ENCODE data around the gene ATN1. TPM values are rescaled to one million over a fixed set of nuclear protein-coding genes. Genes with fewer than 3 reads are reported as not detected.

The ATN1 gene
- total RNA-seq, 1 experiment from 2014 or later: 13.2 TPM

DNA sequence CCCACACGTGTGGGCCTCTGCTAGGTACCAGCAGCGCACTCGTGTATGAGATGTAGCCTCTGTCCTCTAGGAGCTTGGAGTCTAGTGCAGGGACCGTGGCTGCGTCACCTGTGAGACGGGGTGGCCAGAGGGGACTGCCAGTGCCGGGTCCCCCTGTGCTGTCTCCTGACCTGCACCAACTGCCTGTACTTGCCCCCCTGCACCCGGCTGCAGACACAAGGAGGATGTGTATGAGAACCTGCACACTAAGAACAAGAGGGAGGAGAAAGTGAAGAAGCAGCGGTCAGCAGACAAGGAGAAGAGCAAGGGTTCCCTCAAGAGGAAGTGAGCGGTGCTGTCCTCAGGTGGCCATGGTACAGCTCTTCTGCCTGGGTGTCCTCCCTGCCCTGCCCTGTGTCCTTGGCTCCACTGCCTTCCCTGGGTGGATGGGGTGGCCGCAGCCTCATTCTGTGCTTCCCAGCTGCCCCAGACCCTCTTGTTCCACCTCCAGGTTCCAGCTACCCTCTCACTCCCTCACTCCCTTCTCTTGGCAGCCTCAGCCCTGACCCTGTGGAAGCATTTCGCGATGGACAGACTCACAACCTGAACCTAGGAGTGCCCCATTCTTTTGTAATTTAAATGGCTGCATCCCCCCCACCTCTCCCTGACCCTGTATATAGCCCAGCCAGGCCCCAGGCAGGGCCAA, 33.0 kb downstream of the ATN1 start:
- Histone ChIP-seq H3K36me3 (peaks cover 13% of the 10 kb centered on the region), H3K4me1 (peaks cover 11% of the 10 kb centered on the region; the same call in 1 of the 2 replicates), H3K27ac (peak overlapping the region; percentile 65), H3K27me3 (peaks cover 5% of the 10 kb centered on the region; the same call in 1 of the 2 replicates), H3K9me3 (replicated peaks) (no peaks in the 10 kb centered on the region), H3K4me3 (peak overlapping the region; percentile 50)
- peak in 1 of 2 experiments; percentile 44 for DNase-seq

DNA sequence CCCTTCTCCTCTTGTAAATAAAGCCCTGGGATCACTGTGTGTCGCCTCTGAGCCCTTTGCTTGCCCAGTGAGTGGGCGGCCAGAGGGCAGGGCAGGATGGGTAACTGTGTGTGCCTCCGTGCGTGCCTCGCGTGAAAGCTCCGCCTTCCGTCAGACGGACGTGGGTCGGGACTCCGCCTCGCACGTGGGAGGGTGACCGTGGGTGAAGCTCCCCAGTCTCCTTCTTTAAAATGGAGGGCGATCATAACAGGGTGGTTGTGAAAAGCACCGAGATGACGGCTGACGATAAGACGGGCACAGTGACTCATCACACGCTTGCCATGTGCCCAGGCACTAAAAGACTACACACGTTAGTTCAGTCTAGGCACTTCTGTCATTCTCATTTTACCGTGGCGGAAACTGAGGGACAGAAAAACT, 33.5 kb downstream of the ATN1 start:
- H3K27me3 ChIP-seq: peaks cover 5% of the 10 kb centered on the region; the same call in 1 of the 2 replicates
- H3K4me1 ChIP-seq: peaks cover 11% of the 10 kb centered on the region; the same call in 1 of the 2 replicates
- peaks cover 17% of the 10 kb centered on the region for H3K36me3 ChIP-seq
- H3K9me3 ChIP-seq (replicated peaks): no peaks in the 10 kb centered on the region
- DNase-seq: peak; percentile 59 to 63
- peak overlapping the region; percentile 50 for H3K4me3 ChIP-seq
- peak overlapping the region; percentile 65 for H3K27ac ChIP-seq

DNA sequence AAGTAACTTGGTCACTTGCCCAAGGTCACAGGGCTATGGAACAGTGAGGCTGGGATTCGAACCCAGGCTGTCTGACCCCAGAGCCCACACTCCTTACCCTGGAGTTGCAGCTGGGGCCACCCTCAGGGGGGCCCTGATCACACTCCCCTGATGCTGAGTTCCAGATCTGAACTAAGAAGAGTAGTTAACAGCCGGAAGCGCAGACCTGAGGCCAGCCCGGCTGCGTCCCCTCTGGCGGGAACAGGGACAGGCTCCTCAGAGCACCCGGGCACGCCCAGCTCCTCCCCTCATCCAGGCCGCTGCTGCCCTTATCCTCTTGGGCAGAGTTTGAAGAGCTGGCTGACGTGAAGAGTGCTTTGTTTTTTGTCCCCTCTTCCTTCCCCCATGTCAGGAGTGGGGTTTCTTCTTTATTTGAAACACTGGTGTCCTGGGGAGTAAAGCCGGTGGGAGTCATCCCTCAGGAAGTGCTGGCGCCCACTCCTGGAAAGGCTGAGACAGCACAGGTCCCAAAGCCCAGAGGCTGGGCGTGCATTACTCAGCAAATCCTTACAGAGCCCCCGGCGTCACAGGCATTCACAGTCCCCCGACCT, 34.0 kb downstream of the ATN1 start:
- Histone ChIP-seq H3K27me3 (peaks cover 3% of the 10 kb centered on the region; the same call in 1 of the 2 replicates), H3K4me1 (peaks cover 11% of the 10 kb centered on the region; the same call in 1 of the 2 replicates), H3K36me3 (peaks cover 21% of the 10 kb centered on the region), H3K4me3 (peak overlapping the region; percentile 50), H3K9me3 (replicated peaks) (no peaks in the 10 kb centered on the region), H3K27ac (peak overlapping the region; percentile 65)
- DNase-seq: peak; percentile 83 to 90

DNA sequence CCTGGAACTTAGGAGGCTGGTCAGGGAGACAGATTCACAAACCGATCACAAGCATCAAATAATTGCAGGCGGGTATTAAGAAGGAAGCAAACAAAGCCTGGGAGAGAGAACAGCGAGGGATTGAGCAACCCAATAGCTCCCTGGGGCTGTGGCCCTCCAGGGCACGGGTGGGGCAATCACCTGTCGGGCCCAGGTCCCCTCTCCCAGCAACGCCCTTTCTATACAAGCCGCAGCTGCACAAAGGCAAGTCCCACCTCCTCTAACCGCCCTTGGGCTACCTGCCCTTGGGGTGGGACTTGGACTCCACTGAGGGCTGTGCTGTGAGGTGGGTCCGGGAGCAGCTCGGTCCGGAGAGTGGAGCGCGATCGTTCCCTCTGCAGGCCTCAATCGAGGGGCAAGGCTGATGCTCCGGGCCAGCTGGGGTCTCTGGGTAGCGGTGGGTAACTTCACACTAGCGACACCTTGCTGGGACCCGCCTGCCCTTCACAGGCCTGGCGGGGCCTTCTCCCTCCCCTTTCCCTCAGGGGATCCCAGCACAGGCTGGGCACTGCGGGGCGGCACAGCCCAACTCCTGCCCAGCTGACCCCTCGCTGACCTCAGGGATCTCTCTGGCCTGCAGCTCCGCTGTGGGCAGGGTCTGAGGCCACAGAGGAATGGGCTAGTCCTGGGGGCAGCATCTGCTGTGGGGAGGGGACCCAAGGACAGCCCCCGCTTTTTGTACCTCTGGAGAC, 34.7 kb downstream of the ATN1 start:
- peaks cover 11% of the 10 kb centered on the region; the same call in 1 of the 2 replicates for H3K4me1 ChIP-seq
- no peaks in the 10 kb centered on the region for H3K9me3 ChIP-seq (replicated peaks)
- H3K4me3 ChIP-seq: peak overlapping the region; percentile 50
- no peak for DNase-seq
- H3K27ac ChIP-seq: peak overlapping the region; percentile 65
- H3K36me3 ChIP-seq: peaks cover 27% of the 10 kb centered on the region
- no peaks in the 10 kb centered on the region for H3K27me3 ChIP-seq

DNA sequence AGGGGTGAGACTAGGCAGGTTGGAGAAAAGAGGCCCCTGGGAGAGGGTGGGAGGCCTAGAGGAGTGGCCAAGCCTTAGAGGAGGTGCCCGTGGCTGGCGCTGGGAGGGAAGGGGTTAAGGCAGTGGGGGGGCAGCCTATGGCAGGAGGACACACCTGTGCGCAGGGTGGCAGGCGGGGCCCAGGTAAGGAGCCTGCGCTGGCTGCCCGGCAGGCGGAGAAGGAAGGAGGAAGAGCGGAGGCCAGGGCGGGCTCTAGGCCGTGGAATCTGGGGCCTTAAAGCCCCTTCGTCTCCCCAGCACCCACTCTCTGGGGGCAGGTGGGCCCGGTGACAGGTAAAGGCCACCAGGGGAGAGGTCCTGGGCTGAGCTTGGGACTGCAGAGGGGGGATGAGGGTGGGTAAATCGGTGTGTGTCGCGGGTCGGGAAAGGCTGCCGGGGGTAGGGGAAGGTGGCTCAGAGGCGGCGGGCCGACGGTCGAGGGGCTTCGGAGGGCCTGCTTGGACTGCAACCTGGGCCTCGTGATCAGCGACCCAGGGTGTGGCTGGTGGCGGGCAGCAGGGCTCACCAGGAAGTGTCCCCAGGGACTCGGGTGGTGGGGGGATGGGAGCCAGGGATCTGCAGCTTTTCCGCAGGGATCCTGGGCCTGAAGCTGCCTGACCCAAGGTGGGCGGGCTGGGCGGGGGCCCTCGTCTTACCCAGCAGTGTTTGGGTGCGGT, 35.4 kb downstream of the ATN1 start:
- Histone ChIP-seq H3K4me3 (no peak overlapping the region), H3K9me3 (replicated peaks) (no peaks in the 10 kb centered on the region), H3K4me1 (peaks cover 11% of the 10 kb centered on the region; the same call in 1 of the 2 replicates), H3K27ac (no peak overlapping the region), H3K36me3 (peaks cover 34% of the 10 kb centered on the region), H3K27me3 (no peaks in the 10 kb centered on the region)
- DNase-seq: no peak

DNA sequence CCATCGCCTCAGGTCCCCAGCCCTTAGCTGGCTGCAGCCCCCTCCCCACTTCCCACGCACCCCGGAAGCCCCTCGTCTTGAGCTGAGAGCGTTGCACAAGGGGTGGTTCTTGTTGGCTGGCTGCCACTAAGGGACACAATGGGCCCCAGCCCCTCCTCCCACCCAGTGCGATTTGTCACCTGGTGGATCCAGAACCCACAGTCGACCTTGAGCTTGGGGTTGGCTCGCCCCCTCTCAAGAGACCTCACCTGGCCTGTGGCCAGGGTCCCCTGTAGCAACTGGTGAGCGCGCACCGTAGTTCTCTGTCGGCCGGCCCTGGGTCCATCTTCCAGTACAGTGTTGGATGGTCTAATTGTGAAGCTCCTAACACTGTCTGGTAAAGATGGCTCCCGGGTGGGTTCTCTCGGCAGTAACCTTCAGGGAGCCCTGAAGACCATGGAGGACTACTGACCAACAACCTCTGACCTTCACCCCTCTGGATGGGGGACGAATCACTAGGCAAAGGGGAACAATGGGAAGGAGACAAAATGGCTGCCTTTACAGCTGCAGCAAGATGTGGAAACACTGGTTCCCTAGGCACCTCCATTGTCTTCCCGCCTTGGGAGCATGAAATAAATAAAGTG, 36.1 kb downstream of the ATN1 start:
- H3K36me3 ChIP-seq: peaks cover 42% of the 10 kb centered on the region
- H3K9me3 ChIP-seq (replicated peaks): no peaks in the 10 kb centered on the region
- no peak for DNase-seq
- H3K4me1 ChIP-seq: peaks cover 11% of the 10 kb centered on the region; the same call in 1 of the 2 replicates
- H3K4me3 ChIP-seq: no peak overlapping the region
- no peaks in the 10 kb centered on the region for H3K27me3 ChIP-seq
- H3K27ac ChIP-seq: no peak overlapping the region

DNA sequence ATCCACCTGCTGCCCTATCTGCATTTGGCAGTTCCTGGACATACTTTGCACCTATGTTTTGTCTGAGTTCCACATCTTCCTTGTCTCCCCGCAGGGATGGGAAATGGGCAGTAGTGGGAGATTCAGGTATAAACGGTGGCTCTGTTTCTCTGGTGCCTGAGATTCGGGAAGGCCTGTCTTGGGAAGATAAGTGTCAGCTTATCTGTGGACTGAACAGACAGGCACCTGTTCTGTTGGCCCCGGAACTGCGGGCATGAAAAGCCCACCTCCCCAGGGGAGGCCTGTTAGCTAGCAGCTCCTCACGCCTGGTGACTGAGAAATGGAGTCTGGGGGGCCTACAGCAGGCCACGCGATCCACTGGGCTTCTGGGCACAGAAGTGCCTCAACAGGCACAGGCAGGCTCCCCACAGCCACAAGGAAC, 36.9 kb downstream of the ATN1 start:
- Histone ChIP-seq H3K27ac (no peak overlapping the region), H3K4me1 (peaks cover 15% of the 10 kb centered on the region; the same call in 1 of the 2 replicates), H3K4me3 (no peak overlapping the region), H3K9me3 (replicated peaks) (no peaks in the 10 kb centered on the region), H3K27me3 (no peaks in the 10 kb centered on the region), H3K36me3 (peaks cover 46% of the 10 kb centered on the region)
- DNase-seq: no peak

DNA sequence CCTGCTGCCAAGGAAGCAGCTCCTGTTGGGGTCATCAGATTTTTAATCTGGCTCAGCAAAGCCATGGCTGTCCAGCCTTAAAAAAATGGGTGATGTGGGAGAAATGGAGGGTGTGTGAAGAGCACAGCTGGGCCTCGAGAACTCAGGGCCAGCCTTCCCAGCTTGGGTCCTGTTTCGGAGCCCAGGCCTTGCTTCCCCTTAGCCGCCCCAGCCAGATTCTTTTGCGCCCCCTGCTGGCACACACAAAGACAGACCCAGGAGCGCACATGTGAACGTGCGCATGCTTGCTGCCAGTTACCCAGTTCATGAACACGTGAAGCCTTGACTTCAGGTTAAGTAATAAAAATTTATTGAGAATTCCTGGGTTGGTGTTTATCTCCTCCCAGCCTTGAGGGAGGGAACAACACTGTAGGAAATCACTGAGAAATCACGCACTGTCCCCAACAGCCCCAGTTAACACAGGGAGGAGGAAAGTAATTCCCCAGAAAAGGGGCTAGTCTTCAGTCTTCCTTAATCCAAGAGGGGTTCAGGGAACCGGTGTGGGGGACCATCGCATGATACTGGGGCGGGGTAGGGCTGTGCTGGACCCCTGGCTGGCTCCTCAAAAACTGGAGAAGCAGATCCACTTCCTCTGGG, 37.4 kb downstream of the ATN1 start:
- Histone ChIP-seq H3K27ac (no peak overlapping the region), H3K27me3 (no peaks in the 10 kb centered on the region), H3K4me1 (peaks cover 15% of the 10 kb centered on the region; the same call in 1 of the 2 replicates), H3K4me3 (no peak overlapping the region), H3K36me3 (peaks cover 46% of the 10 kb centered on the region), H3K9me3 (replicated peaks) (no peaks in the 10 kb centered on the region)
- DNase-seq: peak; percentile 76 to 83

DNA sequence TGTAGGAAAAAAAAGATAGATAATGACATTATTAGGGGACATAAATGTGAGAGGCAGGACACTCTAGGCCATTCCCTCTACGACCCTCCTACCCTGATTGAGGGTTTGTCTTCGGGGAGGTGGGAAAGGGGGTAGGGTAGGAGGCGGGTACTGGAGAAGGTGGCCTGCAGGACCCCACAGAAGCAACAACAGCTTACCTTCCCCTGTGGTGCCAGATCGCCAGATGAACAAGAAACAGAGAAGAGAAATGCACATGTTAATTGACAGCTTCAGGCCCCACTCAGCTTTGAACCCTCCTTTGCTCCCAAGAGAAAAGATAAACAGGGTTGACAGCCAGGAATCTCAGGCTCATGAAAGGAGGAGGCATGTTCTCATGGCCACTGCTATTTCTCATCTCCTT, 38.0 kb downstream of the ATN1 start:
- Histone ChIP-seq H3K4me1 (peaks cover 14% of the 10 kb centered on the region; the same call in 1 of the 2 replicates), H3K36me3 (peaks cover 46% of the 10 kb centered on the region), H3K27ac (no peak overlapping the region), H3K27me3 (no peaks in the 10 kb centered on the region), H3K9me3 (replicated peaks) (no peaks in the 10 kb centered on the region), H3K4me3 (no peak overlapping the region)
- no peak for DNase-seq

DNA sequence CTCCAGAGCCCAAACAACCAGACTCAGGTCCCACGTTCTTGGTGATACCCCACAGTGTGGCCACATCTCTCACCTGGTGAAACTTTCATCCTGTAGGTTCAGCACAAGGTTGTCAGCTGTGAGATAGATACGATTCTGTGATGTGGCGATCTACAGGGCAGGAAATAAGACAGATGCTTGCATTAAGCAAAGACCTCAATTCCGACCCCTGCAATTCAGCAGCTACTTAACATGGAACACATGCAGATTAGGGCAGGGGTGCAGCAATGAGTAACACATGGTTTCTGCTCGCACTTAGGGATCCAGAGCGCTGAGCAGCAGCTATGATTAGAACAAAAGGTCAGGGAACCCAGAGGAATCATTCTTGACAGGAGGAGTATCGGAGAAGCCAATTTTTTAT, 38.6 kb downstream of the ATN1 start:
- Histone ChIP-seq H3K4me1 (peaks cover 11% of the 10 kb centered on the region; the same call in 1 of the 2 replicates), H3K27me3 (no peaks in the 10 kb centered on the region), H3K36me3 (peaks cover 46% of the 10 kb centered on the region), H3K4me3 (no peak overlapping the region), H3K27ac (no peak overlapping the region), H3K9me3 (replicated peaks) (no peaks in the 10 kb centered on the region)
- DNase-seq: no peak

DNA sequence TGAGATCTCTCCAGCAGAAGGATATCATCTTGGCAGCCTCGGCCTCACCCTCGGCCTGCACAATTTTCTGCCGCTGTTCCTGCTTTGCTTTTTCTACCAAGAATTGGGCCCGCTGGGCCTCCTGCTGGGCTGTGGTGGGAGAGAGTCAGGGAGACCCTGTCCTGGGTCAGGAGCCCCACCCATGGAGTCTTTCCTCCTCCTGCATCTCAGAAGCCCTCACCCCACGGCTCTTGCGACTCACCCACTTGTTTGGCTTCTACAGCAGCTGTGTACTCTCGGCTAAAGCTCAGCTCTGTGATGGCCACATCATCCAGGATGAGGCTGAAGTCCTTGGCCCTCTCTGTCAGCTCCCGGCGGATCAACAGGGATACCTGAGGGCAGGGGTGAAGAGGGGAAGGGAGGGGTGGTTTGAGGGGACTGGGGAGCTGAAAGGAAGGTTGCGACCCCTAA, 39.9 kb downstream of the ATN1 start:
- DNase-seq: no peak

DNA sequence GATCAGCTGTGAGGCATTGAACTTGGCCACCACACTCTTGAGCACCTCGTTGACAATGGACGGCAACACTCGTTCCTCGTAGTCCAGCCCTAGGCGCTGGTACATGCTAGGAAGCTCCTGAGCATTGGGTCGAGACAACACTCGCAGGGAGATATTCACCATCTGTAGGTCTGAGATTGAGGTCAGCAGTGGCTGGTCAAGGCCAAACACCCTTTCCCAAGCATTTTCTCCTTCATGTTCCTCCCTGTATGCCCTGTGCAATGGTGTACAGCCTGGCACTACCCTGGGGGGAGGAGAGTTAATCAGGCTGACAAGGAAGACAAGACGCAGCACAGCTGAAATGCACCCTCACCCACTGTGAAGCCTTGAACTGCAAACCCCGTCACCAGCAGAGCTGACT, 40.7 kb downstream of the ATN1 start:
- Histone ChIP-seq H3K4me3 (no peak overlapping the region), H3K27ac (no peak overlapping the region), H3K4me1 (peaks cover 8% of the 10 kb centered on the region), H3K36me3 (peaks cover 55% of the 10 kb centered on the region), H3K9me3 (replicated peaks) (no peaks in the 10 kb centered on the region), H3K27me3 (no peaks in the 10 kb centered on the region)
- DNase-seq: no peak

More for the DNA sequence above, 39.9 kb downstream of the ATN1 start:
- Histone ChIP-seq H3K4me1 (peaks cover 9% of the 10 kb centered on the region), H3K27ac (no peak overlapping the region), H3K27me3 (no peaks in the 10 kb centered on the region), H3K4me3 (no peak overlapping the region), H3K36me3 (peaks cover 55% of the 10 kb centered on the region), H3K9me3 (replicated peaks) (no peaks in the 10 kb centered on the region)

DNA sequence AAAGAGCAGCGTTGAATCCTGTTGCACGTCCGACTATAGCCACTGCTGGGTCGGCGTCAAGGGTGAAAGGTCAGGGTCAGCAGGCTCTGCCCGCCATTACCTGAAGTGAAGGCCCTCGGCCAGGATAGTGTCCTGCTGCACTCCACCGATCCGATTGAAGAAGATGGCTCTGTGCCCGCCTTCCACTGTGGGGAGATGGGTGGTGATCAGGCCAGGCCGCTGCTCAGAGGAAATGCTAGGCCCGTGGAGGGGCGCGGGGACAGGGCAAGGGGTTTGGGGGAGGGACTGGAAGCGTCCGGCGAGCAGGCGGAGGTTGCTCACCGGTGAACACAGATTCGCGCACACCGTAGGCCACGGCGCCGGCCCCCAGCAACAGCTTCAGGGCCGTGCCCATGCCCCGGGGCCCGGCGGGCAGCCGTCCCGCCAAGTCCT, 42.4 kb downstream of the ATN1 start:
- Histone ChIP-seq H3K27ac (peak overlapping the region; percentile 73), H3K27me3 (no peaks in the 10 kb centered on the region), H3K9me3 (replicated peaks) (no peaks in the 10 kb centered on the region), H3K36me3 (peaks cover 63% of the 10 kb centered on the region), H3K4me1 (peaks cover 8% of the 10 kb centered on the region), H3K4me3 (peak overlapping the region; percentile 92)
- DNase-seq: no peak
